Activated T-helper 17 cell treated with anti-CD3 and anti-CD28 coated beads, Interleukin-2, amount 50 U/mL, for 72 hours (primary cell): Measurements from ENCODE around the gene UBXN6. TPM values are rescaled to one million over a fixed set of nuclear protein-coding genes. Genes with fewer than 3 reads are reported as not detected.

Source experiments
- ATAC-seq: fragments of 150-1000 bp; cut with Tn5 transposase; replicated peaks from 2 replicates; pipeline ENCODE4 v1.10.0; 2021; ENCODE audit warnings: mild to moderate bottlenecking, moderate library complexity
- H3K27ac Mint-ChIP-seq: one replicate; pipeline ENCODE4 v1.8.0; 2022; ENCODE audit warnings: mixed read lengths
- H3K27me3 Mint-ChIP-seq: one replicate; pipeline ENCODE4 v1.8.0; 2022; ENCODE audit warnings: mixed read lengths
- H3K36me3 Mint-ChIP-seq: one replicate; pipeline ENCODE4 v1.8.0; 2022; ENCODE audit warnings: low read depth, mild to moderate bottlenecking, mixed read lengths
- H3K4me1 Mint-ChIP-seq: one replicate; pipeline ENCODE4 v1.8.0; 2022; ENCODE audit warnings: mixed read lengths
- H3K4me3 Mint-ChIP-seq: one replicate; pipeline ENCODE4 v1.8.0; 2022; ENCODE audit warnings: mild to moderate bottlenecking, mixed read lengths
- H3K9me3 Mint-ChIP-seq: one replicate; pipeline ENCODE4 v1.8.0; 2022; ENCODE audit warnings: mixed read lengths
- total RNA-seq, 2 donors: library from RNA; stranded (reverse); gene quantifications; one replicate each; pipeline ENCODE4 v1.2.3, GENCODE V29; 2022

Gene UBXN6
- 10 to 100 TPM; 37.4 to 40.1 TPM for total RNA-seq

DNA sequence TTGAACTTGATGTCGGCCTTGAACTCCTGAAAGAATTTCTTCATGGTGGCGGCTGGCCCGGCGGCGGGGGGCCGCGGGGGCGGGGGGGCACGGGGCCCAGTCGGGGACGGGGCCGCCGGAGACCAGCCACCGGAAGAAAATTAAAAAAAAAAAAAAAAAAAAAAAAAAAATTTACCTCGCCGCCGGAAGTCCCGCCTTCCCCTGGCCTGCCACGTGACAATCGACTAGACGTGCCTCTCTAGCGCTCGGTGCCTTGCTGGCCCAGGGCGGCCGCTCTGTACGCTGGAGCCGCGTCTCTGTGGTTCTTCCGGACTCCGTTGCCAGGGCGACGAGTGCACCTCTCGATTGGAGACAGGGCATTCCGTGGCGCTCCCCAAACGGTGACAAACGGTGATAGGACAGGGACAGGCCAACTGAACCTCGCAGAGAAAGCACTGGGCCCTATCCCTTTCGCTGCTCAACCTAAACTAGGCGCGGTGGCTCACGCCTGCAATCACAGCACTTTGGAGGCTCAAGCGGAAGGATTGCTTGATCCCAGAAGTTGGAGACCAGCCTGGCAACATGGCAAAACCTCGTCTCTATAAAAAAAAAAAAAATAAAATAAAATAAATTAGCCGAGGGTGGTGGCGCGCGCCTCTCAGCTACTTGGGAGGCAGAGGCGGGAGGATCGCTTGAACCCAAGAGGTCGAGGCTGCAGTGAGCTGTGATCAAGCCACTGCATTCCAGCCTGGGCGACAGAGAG is at the start of gene UBXN6:
TSS of gene UBXN6 (minus strand) at position 141 of the 742 bp plus-strand sequence. CDS start at position 44, 97 bp downstream.
- Mint-ChIP-seq H3K27me3 (no peaks in the 10 kb centered on the region), H3K36me3 (no peaks in the 10 kb centered on the region), H3K4me1 (peaks cover 15% of the 10 kb centered on the region), H3K27ac (peak within 1 kb of the TSS; percentile 96), H3K4me3 (peak within 1 kb of the TSS; percentile 96), H3K9me3 (no peaks in the 10 kb centered on the region)
- peak; percentile 99 for ATAC-seq

DNA sequence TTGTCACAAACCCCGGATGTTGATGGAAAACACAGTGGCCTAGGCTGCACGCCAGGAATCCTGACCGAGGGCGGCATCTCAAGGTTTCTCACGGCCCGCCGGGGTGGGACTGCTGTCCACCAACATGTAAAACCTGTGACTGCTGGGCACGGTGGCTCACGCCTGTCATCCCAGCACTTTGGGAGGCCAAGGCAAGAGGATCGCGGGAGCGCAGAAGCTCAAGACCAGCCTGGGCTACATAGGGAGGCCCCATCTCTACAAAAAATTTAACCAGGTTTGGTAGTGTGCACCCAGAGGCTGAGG is 49.5 kb upstream of the UBXN6 start:
- H3K4me3 Mint-ChIP-seq: no peak overlapping the region
- no peak for ATAC-seq
- no peaks in the 10 kb centered on the region for H3K27me3 Mint-ChIP-seq
- no peaks in the 10 kb centered on the region for H3K9me3 Mint-ChIP-seq
- no peaks in the 10 kb centered on the region for H3K4me1 Mint-ChIP-seq
- H3K27ac Mint-ChIP-seq: no peak overlapping the region
- no peaks in the 10 kb centered on the region for H3K36me3 Mint-ChIP-seq

- ATAC-seq: peak; percentile 50
- Mint-ChIP-seq H3K36me3 (no peaks in the 10 kb centered on the region), H3K9me3 (no peaks in the 10 kb centered on the region), H3K27ac (no peak overlapping the region), H3K27me3 (no peaks in the 10 kb centered on the region), H3K4me3 (no peak overlapping the region), H3K4me1 (no peaks in the 10 kb centered on the region)
These were observed 49.0 kb upstream of the UBXN6 start for GRCh38 chr19:4506449-4507149.

GRCh38 chr19:4505570-4506448 is 48.2 kb upstream of the UBXN6 start:
- Mint-ChIP-seq H3K36me3 (peaks cover 2% of the 10 kb centered on the region), H3K4me3 (no peak overlapping the region), H3K4me1 (no peaks in the 10 kb centered on the region), H3K27ac (no peak overlapping the region), H3K9me3 (no peaks in the 10 kb centered on the region), H3K27me3 (no peaks in the 10 kb centered on the region)
- peak; percentile 13 for ATAC-seq

DNA sequence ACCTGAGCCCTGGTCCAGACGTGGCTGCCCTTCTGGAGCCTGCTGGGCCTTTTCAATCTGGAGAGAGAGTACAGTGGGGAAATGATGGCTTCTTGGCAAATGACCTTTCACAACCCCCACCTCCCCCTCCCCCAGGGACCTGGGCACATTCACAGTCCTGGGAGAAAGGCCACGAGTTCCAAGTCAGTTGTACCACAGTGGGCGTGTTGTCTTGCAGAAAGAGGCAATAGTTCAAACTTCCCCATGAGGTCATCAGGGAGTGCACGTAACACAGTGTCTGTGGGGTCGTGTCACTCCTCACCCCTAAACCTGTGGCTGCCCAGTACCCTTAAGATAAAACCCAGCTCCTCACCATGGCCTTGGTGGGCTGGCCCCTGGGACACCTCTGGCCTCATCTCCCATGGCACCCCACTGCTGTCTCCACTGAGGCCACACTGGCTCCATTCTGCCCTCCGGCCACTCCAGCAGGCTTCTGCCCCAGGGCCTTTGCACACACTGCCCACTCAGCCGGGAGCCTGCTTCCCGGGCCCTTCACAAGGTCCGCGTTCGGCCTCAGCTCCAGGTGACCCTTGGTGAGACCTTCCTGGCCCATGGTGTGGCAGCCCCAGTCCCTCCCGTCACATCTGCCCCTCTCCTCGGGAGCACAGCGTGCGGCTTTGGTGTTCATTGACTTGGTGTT is 47.4 kb upstream of the UBXN6 start:
- no peak overlapping the region for H3K27ac Mint-ChIP-seq
- no peak for ATAC-seq

GRCh38 chr19:4504297-4504701 is 46.7 kb upstream of the UBXN6 start:
- no peaks in the 10 kb centered on the region for H3K27me3 Mint-ChIP-seq
- peaks cover 18% of the 10 kb centered on the region for H3K36me3 Mint-ChIP-seq
- no peak overlapping the region for H3K27ac Mint-ChIP-seq
- no peaks in the 10 kb centered on the region for H3K9me3 Mint-ChIP-seq
- no peak for ATAC-seq
- H3K4me1 Mint-ChIP-seq: no peaks in the 10 kb centered on the region
- no peak overlapping the region for H3K4me3 Mint-ChIP-seq

More for the DNA sequence above, 47.4 kb upstream of the UBXN6 start:
- H3K27me3 Mint-ChIP-seq: no peaks in the 10 kb centered on the region
- no peak overlapping the region for H3K4me3 Mint-ChIP-seq
- H3K9me3 Mint-ChIP-seq: no peaks in the 10 kb centered on the region
- H3K4me1 Mint-ChIP-seq: no peaks in the 10 kb centered on the region
- H3K36me3 Mint-ChIP-seq: peaks cover 10% of the 10 kb centered on the region

DNA sequence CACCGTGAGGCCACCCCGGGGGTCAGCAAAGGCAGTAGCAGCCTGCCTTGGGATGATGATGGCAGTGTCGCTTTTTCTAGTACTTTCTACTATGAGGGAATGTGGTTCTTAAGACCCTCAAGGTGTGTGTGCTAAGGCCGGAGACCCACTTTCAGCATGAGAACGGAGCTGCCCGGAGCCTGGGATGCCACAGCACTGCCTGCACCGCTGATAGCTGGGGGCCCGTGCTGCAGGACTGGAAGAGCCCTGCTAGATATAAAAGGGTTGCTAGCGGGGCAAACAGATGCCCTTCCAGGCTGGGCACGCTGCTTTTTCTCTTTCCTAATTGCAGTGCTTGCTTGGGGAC is 46.2 kb upstream of the UBXN6 start:
- ATAC-seq: no peak
- Mint-ChIP-seq H3K9me3 (no peaks in the 10 kb centered on the region), H3K36me3 (peaks cover 20% of the 10 kb centered on the region), H3K27me3 (no peaks in the 10 kb centered on the region), H3K27ac (no peak overlapping the region), H3K4me3 (no peak overlapping the region), H3K4me1 (no peaks in the 10 kb centered on the region)

DNA sequence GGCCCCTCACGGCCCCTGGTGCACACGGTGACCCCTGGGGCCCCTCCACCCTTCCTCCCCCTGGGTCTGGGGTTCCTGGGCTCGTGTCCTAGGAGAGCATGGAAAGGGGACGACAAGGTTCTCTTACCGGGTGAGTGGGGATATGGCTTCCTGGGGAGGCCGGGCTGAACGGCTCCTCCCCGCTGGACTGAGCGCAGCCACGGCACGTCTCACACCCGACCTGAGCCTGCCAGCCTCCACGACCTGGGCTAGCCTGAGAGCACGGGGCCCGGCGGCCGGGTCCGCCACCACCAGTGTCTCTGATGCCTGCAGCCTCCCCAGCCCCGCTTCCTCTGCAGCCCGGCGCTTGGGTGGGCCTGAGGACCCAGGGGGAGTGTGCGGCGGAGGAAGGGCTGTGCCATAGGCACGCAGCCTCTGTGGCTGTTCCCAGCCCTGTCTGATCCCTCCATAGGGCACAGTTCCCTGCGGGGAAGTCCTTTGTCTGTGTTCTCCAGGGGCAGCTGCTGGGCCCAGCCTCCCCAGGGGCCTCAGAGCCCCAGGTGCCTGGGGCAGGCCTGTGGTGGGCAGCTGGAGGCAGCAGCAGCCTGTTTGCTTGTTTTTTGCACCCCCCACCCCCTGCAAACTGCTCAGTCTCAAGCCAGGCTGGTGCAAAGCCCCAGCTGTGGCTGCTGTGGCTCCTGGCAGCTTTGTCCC is 45.7 kb upstream of the UBXN6 start:
- no peak for ATAC-seq
- no peak overlapping the region for H3K4me3 Mint-ChIP-seq

GRCh38 chr19:4502282-4503131 is 44.9 kb upstream of the UBXN6 start:
- Mint-ChIP-seq H3K27ac (no peak overlapping the region), H3K9me3 (no peaks in the 10 kb centered on the region), H3K4me1 (no peaks in the 10 kb centered on the region), H3K36me3 (peaks cover 20% of the 10 kb centered on the region), H3K27me3 (no peaks in the 10 kb centered on the region), H3K4me3 (no peak overlapping the region)
- no peak for ATAC-seq

More for the DNA sequence above, 45.7 kb upstream of the UBXN6 start:
- H3K27ac Mint-ChIP-seq: no peak overlapping the region
- no peaks in the 10 kb centered on the region for H3K27me3 Mint-ChIP-seq
- no peaks in the 10 kb centered on the region for H3K4me1 Mint-ChIP-seq
- H3K9me3 Mint-ChIP-seq: no peaks in the 10 kb centered on the region
- H3K36me3 Mint-ChIP-seq: peaks cover 20% of the 10 kb centered on the region

- no peaks in the 10 kb centered on the region for H3K9me3 Mint-ChIP-seq
- H3K36me3 Mint-ChIP-seq: peaks cover 20% of the 10 kb centered on the region
- H3K4me3 Mint-ChIP-seq: no peak overlapping the region
- H3K27me3 Mint-ChIP-seq: no peaks in the 10 kb centered on the region
- H3K27ac Mint-ChIP-seq: no peak overlapping the region
- no peak for ATAC-seq
- H3K4me1 Mint-ChIP-seq: no peaks in the 10 kb centered on the region
These were observed 44.1 kb upstream of the UBXN6 start for GRCh38 chr19:4501691-4502090.

- ATAC-seq: no peak
- Mint-ChIP-seq H3K36me3 (peaks cover 23% of the 10 kb centered on the region), H3K27me3 (no peaks in the 10 kb centered on the region), H3K4me1 (no peaks in the 10 kb centered on the region), H3K4me3 (no peak overlapping the region), H3K9me3 (no peaks in the 10 kb centered on the region), H3K27ac (no peak overlapping the region)
These were observed 43.4 kb upstream of the UBXN6 start for GRCh38 chr19:4500841-4501591.

- H3K27me3 Mint-ChIP-seq: no peaks in the 10 kb centered on the region
- H3K4me3 Mint-ChIP-seq: no peak overlapping the region
- ATAC-seq: no peak
- no peak overlapping the region for H3K27ac Mint-ChIP-seq
- peaks cover 31% of the 10 kb centered on the region for H3K36me3 Mint-ChIP-seq
- H3K9me3 Mint-ChIP-seq: no peaks in the 10 kb centered on the region
- H3K4me1 Mint-ChIP-seq: no peaks in the 10 kb centered on the region
These were observed 42.3 kb upstream of the UBXN6 start for GRCh38 chr19:4499855-4500254.

GRCh38 chr19:4499318-4499717 is 41.7 kb upstream of the UBXN6 start:
- H3K9me3 Mint-ChIP-seq: no peaks in the 10 kb centered on the region
- H3K27ac Mint-ChIP-seq: no peak overlapping the region
- no peaks in the 10 kb centered on the region for H3K4me1 Mint-ChIP-seq
- H3K36me3 Mint-ChIP-seq: peaks cover 35% of the 10 kb centered on the region
- no peak overlapping the region for H3K4me3 Mint-ChIP-seq
- no peaks in the 10 kb centered on the region for H3K27me3 Mint-ChIP-seq
- no peak for ATAC-seq
